Lower leg skin (tissue), 3 donors: ENCODE results near the gene GNAI2.

ENCODE experiments used
- CTCF ChIP-seq, 3 donors: fragments of 450-650 bp; IDR thresholded peaks; one replicate each; pipeline ENCODE4 v1.5.1; 2016; ENCODE audit warnings: antibody characterized with exemption in 3 of 3, mild to moderate bottlenecking in 3 of 3, moderate library complexity in 2 of 3
- POLR2A ChIP-seq, 2 donors: fragments of 450-650 bp; IDR thresholded peaks; one replicate each; pipeline ENCODE4 v1.6.1; 2016 to 2017; ENCODE audit warnings: antibody characterized with exemption in 2 of 2, mild to moderate bottlenecking in 1 of 2, moderate library complexity in 1 of 2

GRCh38 chr3:50264964-50265485, 29.0 kb downstream of the GNAI2 start:
- TF ChIP-seq CTCF (IDR thresholded peaks at IDR 0.05), result no peak
- no peak for TF ChIP-seq POLR2A (IDR thresholded peaks at IDR 0.05)
